Keratinocyte (primary cell): ENCODE data around the gene NOVA2.

Experiments used
- CTCF ChIP-seq, 3 experiments: IDR thresholded peaks in 1 of 3; conservative IDR thresholded peaks in 1 of 3; optimal IDR thresholded peaks in 1 of 3; 2 replicates in 2 of 3; 3 replicates in 1 of 3; pipeline versions ENCODE3 to v1.5.1; 2011; ENCODE audit warnings: low read length in 3 of 3, mild to moderate bottlenecking in 3 of 3, moderate library complexity in 2 of 3, control low read depth in 1 of 3, inconsistent platforms in 1 of 3; ENCODE audit not compliant: insufficient read depth in 2 of 3; ENCODE audit errors: extremely low read depth in 1 of 3
- EZH2 ChIP-seq: IDR thresholded peaks from one replicate; pipeline ENCODE4 v1.6.1; 2012; ENCODE audit warnings: inconsistent platforms, mild to moderate bottlenecking, low read length, moderate library complexity

- TF ChIP-seq CTCF (optimal IDR thresholded peaks at IDR 0.05 in 1 of 3, IDR thresholded peaks at IDR 0.05 in 1 of 3, conservative IDR thresholded peaks at IDR 0.05 in 1 of 3; ENCODE audit: extremely low read depth in 1 of 3, insufficient read depth in 2 of 3, low read length in 3 of 3) (no peak), EZH2 (no peak)
These were observed 15.3 kb downstream of the NOVA2 start for GRCh38 chr19:45958320-45958719.
